ENCODE results near the gene KLHL4.

KLHL4 gene

GRCh38 chrX:87517571-87518141 is at the start of gene KLHL4:
Gene KLHL4 (plus strand): TSS chrX:87517802. CDS start chrX:87517894, 92 bp downstream.
- no peak for TF ChIP-seq TAF1 (IDR thresholded peaks at IDR 0.05; ENCODE audit: low read depth)
- no peak for TF ChIP-seq ZBTB7A (IDR thresholded peaks at IDR 0.05; ENCODE audit: low read depth)
- no peak for TF ChIP-seq TCF12 (IDR thresholded peaks at IDR 0.05; ENCODE audit: low read depth)
- no peak for TF ChIP-seq CEBPB (IDR thresholded peaks at IDR 0.05)
- TF ChIP-seq NFIC (IDR thresholded peaks at IDR 0.05): no peak
- no peak for TF ChIP-seq REST (IDR thresholded peaks at IDR 0.05; ENCODE audit: low read depth)
- TF ChIP-seq EGR1 (IDR thresholded peaks at IDR 0.05): no peak
- no peak for TF ChIP-seq CREB1 (IDR thresholded peaks at IDR 0.05; ENCODE audit: low read depth)
- no peak for TF ChIP-seq USF1 (IDR thresholded peaks at IDR 0.05)
- no peak for TF ChIP-seq TEAD4 (IDR thresholded peaks at IDR 0.05)
- no peak for TF ChIP-seq RAD21 (IDR thresholded peaks at IDR 0.05; ENCODE audit: low read depth)
- TF ChIP-seq EP300 (IDR thresholded peaks at IDR 0.05; ENCODE audit: borderline replicate concordance): no peak
- no peak for TF ChIP-seq YY1 (IDR thresholded peaks at IDR 0.05; ENCODE audit: low read depth)
- TF ChIP-seq MAX (IDR thresholded peaks at IDR 0.05): no peak
- TF ChIP-seq FOXM1 (IDR thresholded peaks at IDR 0.05; ENCODE audit: borderline replicate concordance, low read depth): no peak

GRCh38 chrX:87468941-87469340 is 48.7 kb upstream of the KLHL4 start:
- TF ChIP-seq MAX (IDR thresholded peaks at IDR 0.05) (no peak), REST (IDR thresholded peaks at IDR 0.05; ENCODE audit: low read depth) (no peak), CEBPB (IDR thresholded peaks at IDR 0.05) (no peak), RAD21 (IDR thresholded peaks at IDR 0.05; ENCODE audit: low read depth) (no peak), EP300 (IDR thresholded peaks at IDR 0.05; ENCODE audit: borderline replicate concordance) (no peak), EGR1 (IDR thresholded peaks at IDR 0.05) (no peak), CREB1 (IDR thresholded peaks at IDR 0.05; ENCODE audit: low read depth) (no peak), TEAD4 (IDR thresholded peaks at IDR 0.05) (no peak), FOXM1 (IDR thresholded peaks at IDR 0.05; ENCODE audit: borderline replicate concordance, low read depth) (no peak), TCF12 (IDR thresholded peaks at IDR 0.05; ENCODE audit: low read depth) (no peak), USF1 (IDR thresholded peaks at IDR 0.05) (no peak), YY1 (IDR thresholded peaks at IDR 0.05; ENCODE audit: low read depth) (no peak), ZBTB7A (IDR thresholded peaks at IDR 0.05; ENCODE audit: low read depth) (no peak), NFIC (IDR thresholded peaks at IDR 0.05) (no peak), TAF1 (IDR thresholded peaks at IDR 0.05; ENCODE audit: low read depth) (no peak)

- TF ChIP-seq YY1 (IDR thresholded peaks at IDR 0.05; ENCODE audit: low read depth): no peak
- no peak for TF ChIP-seq EP300 (IDR thresholded peaks at IDR 0.05; ENCODE audit: borderline replicate concordance)
- no peak for TF ChIP-seq TAF1 (IDR thresholded peaks at IDR 0.05; ENCODE audit: low read depth)
- TF ChIP-seq TEAD4 (IDR thresholded peaks at IDR 0.05): no peak
- no peak for TF ChIP-seq NFIC (IDR thresholded peaks at IDR 0.05)
- no peak for TF ChIP-seq CEBPB (IDR thresholded peaks at IDR 0.05)
- TF ChIP-seq REST (IDR thresholded peaks at IDR 0.05; ENCODE audit: low read depth): no peak
- no peak for TF ChIP-seq EGR1 (IDR thresholded peaks at IDR 0.05)
Measured at GRCh38 chrX:87475793-87476192, 41.8 kb upstream of the KLHL4 start.

- no peak for TF ChIP-seq NFIC (IDR thresholded peaks at IDR 0.05)
- no peak for TF ChIP-seq TCF12 (IDR thresholded peaks at IDR 0.05; ENCODE audit: low read depth)
- no peak for TF ChIP-seq REST (IDR thresholded peaks at IDR 0.05; ENCODE audit: low read depth)
- no peak for TF ChIP-seq RAD21 (IDR thresholded peaks at IDR 0.05; ENCODE audit: low read depth)
- TF ChIP-seq CREB1 (IDR thresholded peaks at IDR 0.05; ENCODE audit: low read depth): no peak
- no peak for TF ChIP-seq MAX (IDR thresholded peaks at IDR 0.05)
Measured at GRCh38 chrX:87489071-87489470, 28.5 kb upstream of the KLHL4 start.

Data from Ishikawa (cell line).